Right renal pelvis (tissue), 4 donors: ENCODE results near the gene CCDC191. TPM values are rescaled to one million over a fixed set of nuclear protein-coding genes. Genes with fewer than 3 reads are reported as not detected.

Source experiments
- DNase-seq, 4 donors: peaks; one replicate each; pipeline ENCODE4 v3.0.0-alpha.2; 2013; ENCODE audit warnings: low read depth in 4 of 4, low spot score in 3 of 4, missing footprints in 1 of 4
- polyA plus RNA-seq, 4 donors: library from polyadenylated mRNA; unstranded; fragments of 120-200 nt; gene quantifications; one replicate each; pipeline ENCODE4 v1.2.1, GENCODE V29; 2013; ENCODE audit not compliant: insufficient read length in 4 of 4

The CCDC191 gene
- polyA plus RNA-seq, 4 donors, result 14.2 to 19.1 (median 16.1) TPM

- no peak for DNase-seq
Measured at GRCh38 chr3:114060906-114061655, 4.8 kb upstream of the CCDC191 start.

DNA sequence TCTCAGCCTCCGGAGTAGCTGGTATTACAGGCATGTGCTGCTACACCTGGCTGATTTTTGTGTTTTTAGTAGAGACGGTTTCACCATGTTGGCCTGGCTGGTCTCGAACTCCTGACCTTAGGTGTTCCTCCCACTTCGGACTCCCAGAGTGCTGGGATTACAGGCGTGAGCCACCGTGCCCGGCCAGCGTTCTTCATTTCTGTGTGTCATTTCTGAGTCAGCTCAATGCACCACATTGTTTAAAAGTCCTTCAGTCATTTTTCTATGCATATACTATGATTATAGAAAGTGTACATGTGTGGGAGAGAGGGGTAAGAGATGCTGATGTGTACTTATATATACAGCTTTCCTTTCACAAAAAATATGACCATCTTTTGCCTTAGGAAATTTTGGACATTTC is 2.3 kb upstream of the CCDC191 start:
- no peak for DNase-seq

- DNase-seq, result no peak
Measured at GRCh38 chr3:114057011-114057347, 653 bp upstream of the CCDC191 start.

DNA sequence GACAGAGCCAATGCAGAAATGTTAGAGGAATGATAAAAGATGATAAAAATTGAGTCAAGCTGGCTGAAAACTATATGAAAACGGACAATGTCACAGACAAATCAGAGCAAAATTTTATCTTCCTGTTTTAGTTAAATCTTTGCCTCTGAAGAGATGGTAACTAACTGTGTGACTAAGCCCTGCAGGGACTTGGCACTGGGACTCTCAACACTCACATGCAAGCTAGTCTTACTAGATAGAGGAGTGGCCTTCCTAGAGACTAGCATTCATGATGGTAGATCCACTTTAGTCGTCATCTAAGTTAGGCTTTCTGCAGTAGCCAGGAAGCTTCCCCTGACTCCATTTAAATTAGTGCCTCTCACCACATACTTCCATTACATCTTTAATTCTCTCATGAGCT is 4.1 kb downstream of the CCDC191 start:
- DNase-seq, result no peak

DNA sequence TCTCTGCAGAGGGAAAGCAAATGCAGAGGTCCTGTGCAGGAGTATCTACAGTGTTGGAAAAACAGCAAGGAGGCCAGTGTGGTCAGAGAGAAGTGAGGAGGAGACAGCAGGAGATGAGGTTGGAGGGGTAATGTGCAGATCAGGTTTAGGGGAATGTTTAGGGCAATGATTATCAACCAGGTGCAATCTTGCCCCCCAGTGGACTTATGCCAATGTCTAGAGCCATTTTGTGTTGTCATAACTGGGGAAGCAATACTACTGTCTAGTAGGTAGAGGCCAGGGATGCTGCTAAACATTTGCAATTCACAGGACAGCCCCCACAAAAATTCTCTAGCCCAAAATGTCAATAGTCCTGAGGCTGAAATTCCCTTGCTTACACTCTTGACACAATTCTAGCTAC is 13.1 kb downstream of the CCDC191 start:
- no peak for DNase-seq

- DNase-seq, result no peak
Measured at GRCh38 chr3:114035896-114036295, 20.4 kb downstream of the CCDC191 start.

- no peak for DNase-seq
Measured at GRCh38 chr3:114034787-114035545, 21.4 kb downstream of the CCDC191 start.

GRCh38 chr3:114034211-114034610 is 22.1 kb downstream of the CCDC191 start:
- DNase-seq, result no peak

GRCh38 chr3:114033721-114034120 is 22.6 kb downstream of the CCDC191 start:
- no peak for DNase-seq

GRCh38 chr3:114026331-114026730 is 30.0 kb downstream of the CCDC191 start:
- no peak for DNase-seq

DNA sequence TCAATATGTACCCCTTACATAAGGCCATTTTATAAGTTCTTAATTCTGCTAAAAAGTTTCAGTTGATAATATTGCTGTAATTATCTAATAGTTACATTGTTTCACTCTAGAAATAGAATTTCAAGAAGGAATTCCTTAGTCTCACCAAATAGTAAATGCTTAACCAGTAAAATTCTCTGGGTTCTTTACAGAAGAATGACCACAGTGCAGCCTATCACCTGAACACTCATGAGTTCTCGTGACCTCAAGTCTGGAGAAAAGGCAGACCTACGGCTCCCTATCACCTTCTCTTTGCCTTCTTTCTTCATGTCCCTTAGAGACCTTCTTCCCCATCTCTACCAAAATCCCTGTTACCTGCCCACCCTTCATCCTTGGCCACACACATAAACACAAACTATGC is 30.9 kb downstream of the CCDC191 start:
- no peak for DNase-seq

DNA sequence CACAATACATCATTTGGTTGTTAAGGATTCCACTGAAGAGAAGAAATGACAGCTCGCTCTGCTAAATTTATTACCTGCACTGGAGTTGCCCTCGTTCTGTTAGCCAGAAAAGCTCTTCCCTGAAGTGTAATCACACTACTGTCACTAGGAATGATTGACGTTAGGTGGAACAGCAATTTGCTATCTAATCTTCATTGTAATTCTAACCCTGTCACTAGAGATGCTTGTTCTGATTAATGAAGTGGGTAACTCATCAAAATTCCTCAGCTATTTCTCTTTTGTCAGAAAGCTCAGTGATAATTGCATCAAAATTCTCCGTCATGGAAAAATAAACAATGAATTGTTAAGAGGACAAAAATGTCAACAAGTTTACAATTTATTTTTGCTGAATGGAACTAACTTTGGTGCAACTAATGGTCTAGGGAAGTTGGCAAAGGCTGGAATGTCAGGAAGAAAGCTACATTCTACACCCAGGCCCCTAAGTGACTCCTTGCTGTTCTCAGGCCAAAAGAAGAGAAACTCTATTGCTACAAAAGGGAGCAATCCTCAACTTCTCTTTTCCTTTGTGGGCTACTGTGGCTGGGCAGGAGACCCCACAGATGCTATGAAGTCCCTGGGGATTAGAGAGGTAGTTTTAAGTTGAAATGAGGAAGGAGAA is 34.1 kb downstream of the CCDC191 start:
- DNase-seq, result peak in 2 of 4 donors; percentile 15 to 18

DNA sequence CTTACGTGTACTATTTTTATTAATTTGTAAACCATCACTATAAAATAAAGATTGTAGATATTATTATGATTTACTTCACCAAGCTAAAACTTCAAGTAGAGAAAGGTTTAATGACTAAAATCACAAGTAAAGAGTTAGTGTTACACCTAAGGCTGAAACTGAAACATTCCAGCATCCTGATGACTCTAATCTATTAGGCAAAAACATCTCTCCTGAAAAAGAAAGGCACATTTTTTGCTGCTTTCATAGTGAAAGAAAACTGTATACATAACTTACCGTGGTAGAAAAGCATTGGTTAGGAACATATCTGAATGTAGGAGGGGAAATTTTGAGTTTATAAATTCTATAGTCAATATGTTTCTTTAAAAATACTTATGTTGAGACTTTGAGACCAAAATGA is 35.4 kb downstream of the CCDC191 start:
- DNase-seq, result no peak

- no peak for DNase-seq
Measured at GRCh38 chr3:114019486-114019885, 36.8 kb downstream of the CCDC191 start.

- no peak for DNase-seq
Measured at GRCh38 chr3:114014211-114014610, 42.1 kb downstream of the CCDC191 start.

DNA sequence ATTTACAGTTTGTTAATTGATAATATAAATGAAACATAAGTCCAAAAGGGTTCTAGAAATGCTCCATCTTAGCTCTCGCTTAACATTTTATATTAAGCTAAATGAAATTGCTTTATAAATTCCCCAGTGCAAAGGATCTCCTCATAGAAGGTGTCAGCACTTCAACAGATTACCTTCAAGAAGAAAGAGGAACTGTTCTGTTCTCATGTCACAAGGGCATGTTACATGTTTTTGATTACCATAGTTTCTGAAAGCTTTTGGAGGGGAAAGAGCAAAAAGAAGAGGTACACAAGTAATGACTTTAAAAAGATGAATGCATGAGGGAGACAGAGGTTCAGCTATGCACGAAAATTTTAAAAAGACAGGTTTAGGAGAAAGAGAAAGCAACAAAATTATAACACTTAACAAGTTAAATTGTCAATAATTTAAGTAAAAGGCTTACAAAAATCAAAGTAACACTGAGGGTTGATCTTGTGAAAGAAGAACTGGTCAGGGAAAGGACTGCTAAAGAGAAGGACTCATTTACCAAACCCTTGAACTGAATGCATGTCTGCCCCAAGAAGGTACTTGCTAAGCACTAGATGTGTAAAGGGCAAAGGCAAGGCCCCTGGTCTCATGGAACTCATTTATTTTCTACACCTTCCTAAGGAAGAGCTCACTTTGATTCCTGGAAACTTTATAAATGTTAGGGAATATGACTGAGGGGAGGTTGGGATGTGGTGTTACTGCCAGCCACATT is 45.1 kb downstream of the CCDC191 start:
- no peak for DNase-seq

DNA sequence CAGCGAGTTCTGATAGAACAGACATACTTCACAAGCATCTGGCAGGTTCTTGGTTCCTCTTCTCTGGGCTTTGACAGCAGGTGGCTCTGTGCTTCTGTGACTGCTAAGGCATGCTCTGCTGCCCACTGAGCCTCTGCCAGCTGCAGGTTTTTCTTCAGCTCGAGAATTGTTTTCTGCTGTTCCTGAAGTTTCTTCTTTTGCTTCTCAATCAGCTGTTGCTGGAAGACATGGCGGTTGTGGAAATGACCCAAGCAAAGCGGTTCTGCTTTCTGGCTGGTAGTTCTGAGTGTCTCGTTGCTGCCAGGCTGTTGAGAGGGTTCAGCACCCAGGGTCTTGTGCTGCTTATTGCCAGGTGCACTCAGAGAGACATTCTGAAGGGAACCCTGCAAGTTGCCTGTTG is 50.8 kb downstream of the CCDC191 start:
- no peak for DNase-seq

DNA sequence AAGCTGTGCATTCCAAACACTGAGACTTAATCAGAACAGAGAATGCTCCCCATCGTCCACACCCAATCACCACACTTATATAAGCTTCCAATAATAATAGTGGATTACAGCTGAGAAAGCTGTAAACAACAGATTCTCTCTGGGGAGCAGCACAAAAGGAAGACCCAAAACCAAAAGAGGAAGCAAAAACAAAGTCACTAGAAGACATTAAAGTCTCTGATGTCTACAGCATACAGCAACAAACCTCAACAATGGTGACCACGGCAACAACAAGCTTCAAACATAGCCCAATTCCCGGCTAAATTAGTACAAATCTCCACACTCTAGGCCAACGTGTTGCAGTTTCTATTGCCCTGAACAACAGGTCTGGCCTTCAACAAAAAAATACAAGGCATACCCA is 70.8 kb downstream of the CCDC191 start:
- DNase-seq, result no peak

DNA sequence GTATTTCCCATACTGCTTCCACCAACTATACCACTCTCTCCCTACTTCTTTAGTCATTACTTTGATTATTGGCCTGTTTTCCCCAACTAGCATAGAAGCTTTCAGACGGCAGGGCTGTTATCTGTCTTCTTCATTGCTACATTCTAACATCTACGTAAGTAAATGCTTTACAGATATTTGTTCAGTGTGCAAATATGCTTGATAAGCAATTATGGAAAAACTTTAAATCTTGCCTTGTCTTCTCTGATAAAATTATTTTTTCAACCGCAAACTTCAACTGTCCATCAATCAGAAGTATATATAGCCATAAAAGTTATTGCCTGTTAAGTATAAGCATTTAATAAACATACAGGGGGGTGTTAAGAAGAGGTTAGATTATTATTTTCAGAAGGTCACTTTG is 72.8 kb downstream of the CCDC191 start:
- DNase-seq, result no peak

- no peak for DNase-seq
Measured at GRCh38 chr3:113981803-113982202, 74.5 kb downstream of the CCDC191 start.

- no peak for DNase-seq
Measured at GRCh38 chr3:113979916-113980315, 76.4 kb downstream of the CCDC191 start.
